Central memory CD8-positive, alpha-beta T cell (primary cell): ENCODE results near the gene MAST4.

Experiments
- ATAC-seq: fragments of 150-1000 bp; cut with Tn5 transposase; replicated peaks from 2 replicates; pipeline ENCODE4 v1.10.0; 2022; ENCODE audit warnings: mild to moderate bottlenecking, moderate FRiP score, moderate number of reproducible peaks; ENCODE audit not compliant: poor library complexity, severe bottlenecking; ENCODE audit errors: extremely low read depth
- DNase-seq, 2 donors: peaks; one replicate each; pipeline ENCODE4 v3.0.0; 2021; ENCODE audit warnings: low spot score in 2 of 2
- H3K27ac Mint-ChIP-seq: one replicate; pipeline ENCODE4 v1.8.0; 2022; ENCODE audit warnings: low read depth, mild to moderate bottlenecking, moderate library complexity, mixed read lengths
- H3K27me3 Mint-ChIP-seq: one replicate; pipeline ENCODE4 v1.8.0; 2022; ENCODE audit warnings: mixed read lengths
- H3K36me3 Mint-ChIP-seq: one replicate; pipeline ENCODE4 v1.8.0; 2022; ENCODE audit warnings: mild to moderate bottlenecking, moderate library complexity, mixed read lengths; ENCODE audit not compliant: insufficient read depth
- H3K4me1 Mint-ChIP-seq: one replicate; pipeline ENCODE4 v1.8.0; 2022; ENCODE audit warnings: mixed read lengths
- H3K4me3 Mint-ChIP-seq: one replicate; pipeline ENCODE4 v1.8.0; 2022; ENCODE audit warnings: mild to moderate bottlenecking, moderate library complexity, mixed read lengths
- H3K9me3 Mint-ChIP-seq: one replicate; pipeline ENCODE4 v1.8.0; 2022; ENCODE audit warnings: mixed read lengths

Gene MAST4

GRCh38 chr5:66612226-66612625 lies 16.0 kb downstream of the MAST4 start:
- no peak for ATAC-seq
- H3K36me3 Mint-ChIP-seq, result peaks cover 2% of the 10 kb centered on the region
- no peak for DNase-seq
- peaks cover 13% of the 10 kb centered on the region for H3K27me3 Mint-ChIP-seq
- no peaks in the 10 kb centered on the region for H3K9me3 Mint-ChIP-seq
- H3K4me1 Mint-ChIP-seq, result peaks cover 3% of the 10 kb centered on the region
- no peak overlapping the region for H3K4me3 Mint-ChIP-seq
- no peak overlapping the region for H3K27ac Mint-ChIP-seq

- no peak for ATAC-seq
- Mint-ChIP-seq H3K9me3 (no peaks in the 10 kb centered on the region), H3K4me3 (no peak overlapping the region), H3K27ac (no peak overlapping the region), H3K27me3 (peaks cover 13% of the 10 kb centered on the region), H3K36me3 (peaks cover 2% of the 10 kb centered on the region), H3K4me1 (peaks cover 14% of the 10 kb centered on the region)
- no peak for DNase-seq
Measured at GRCh38 chr5:66615136-66615535, 18.9 kb downstream of the MAST4 start.

DNA sequence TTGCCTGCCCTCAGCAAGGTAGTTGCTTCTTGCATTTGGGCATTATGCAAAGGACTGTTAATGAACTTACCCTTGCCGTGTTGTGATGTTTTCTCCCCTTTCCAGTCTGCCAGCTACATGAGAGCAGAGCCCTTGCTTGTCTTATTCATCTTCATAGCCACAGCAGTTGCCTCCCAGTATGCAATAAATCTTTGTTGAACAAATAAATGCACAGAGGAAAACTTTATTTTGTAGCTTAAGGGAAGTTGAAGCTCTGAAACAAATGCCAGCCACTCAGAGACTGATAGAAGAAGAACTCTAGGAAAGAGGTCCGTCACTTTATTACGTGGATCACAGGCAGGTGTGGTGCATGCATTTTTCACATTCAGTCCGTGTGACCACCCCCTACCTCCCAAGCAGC lies 19.7 kb downstream of the MAST4 start:
- Mint-ChIP-seq H3K4me1 (peaks cover 14% of the 10 kb centered on the region), H3K4me3 (no peak overlapping the region), H3K36me3 (peaks cover 2% of the 10 kb centered on the region), H3K27me3 (peaks cover 14% of the 10 kb centered on the region), H3K27ac (no peak overlapping the region), H3K9me3 (no peaks in the 10 kb centered on the region)
- ATAC-seq, result no peak
- no peak for DNase-seq

GRCh38 chr5:66616520-66617225 lies 20.5 kb downstream of the MAST4 start:
- DNase-seq (no peak), ATAC-seq (no peak)
- H3K27me3 Mint-ChIP-seq, result peaks cover 18% of the 10 kb centered on the region
- no peak overlapping the region for H3K27ac Mint-ChIP-seq
- no peak overlapping the region for H3K4me3 Mint-ChIP-seq
- peaks cover 2% of the 10 kb centered on the region for H3K36me3 Mint-ChIP-seq
- H3K9me3 Mint-ChIP-seq, result no peaks in the 10 kb centered on the region
- peaks cover 14% of the 10 kb centered on the region for H3K4me1 Mint-ChIP-seq

- Mint-ChIP-seq H3K27me3 (peaks cover 18% of the 10 kb centered on the region), H3K4me1 (peaks cover 14% of the 10 kb centered on the region), H3K27ac (no peak overlapping the region), H3K9me3 (no peaks in the 10 kb centered on the region), H3K4me3 (no peak overlapping the region), H3K36me3 (no peaks in the 10 kb centered on the region)
- DNase-seq (no peak), ATAC-seq (no peak)
Measured at GRCh38 chr5:66617226-66617861, 21.2 kb downstream of the MAST4 start.

- ATAC-seq (no peak), DNase-seq (no peak)
- H3K4me3 Mint-ChIP-seq, result no peak overlapping the region
- H3K27me3 Mint-ChIP-seq, result peaks cover 21% of the 10 kb centered on the region
- H3K4me1 Mint-ChIP-seq, result peaks cover 14% of the 10 kb centered on the region
- no peaks in the 10 kb centered on the region for H3K36me3 Mint-ChIP-seq
- H3K9me3 Mint-ChIP-seq, result no peaks in the 10 kb centered on the region
- no peak overlapping the region for H3K27ac Mint-ChIP-seq
Measured at GRCh38 chr5:66617991-66618768, 22.0 kb downstream of the MAST4 start.

- DNase-seq (no peak), ATAC-seq (no peak)
- Mint-ChIP-seq H3K27me3 (peaks cover 21% of the 10 kb centered on the region), H3K9me3 (no peaks in the 10 kb centered on the region), H3K4me3 (no peak overlapping the region), H3K4me1 (peaks cover 14% of the 10 kb centered on the region), H3K27ac (no peak overlapping the region), H3K36me3 (no peaks in the 10 kb centered on the region)
Measured at GRCh38 chr5:66620711-66621110, 24.5 kb downstream of the MAST4 start.

DNA sequence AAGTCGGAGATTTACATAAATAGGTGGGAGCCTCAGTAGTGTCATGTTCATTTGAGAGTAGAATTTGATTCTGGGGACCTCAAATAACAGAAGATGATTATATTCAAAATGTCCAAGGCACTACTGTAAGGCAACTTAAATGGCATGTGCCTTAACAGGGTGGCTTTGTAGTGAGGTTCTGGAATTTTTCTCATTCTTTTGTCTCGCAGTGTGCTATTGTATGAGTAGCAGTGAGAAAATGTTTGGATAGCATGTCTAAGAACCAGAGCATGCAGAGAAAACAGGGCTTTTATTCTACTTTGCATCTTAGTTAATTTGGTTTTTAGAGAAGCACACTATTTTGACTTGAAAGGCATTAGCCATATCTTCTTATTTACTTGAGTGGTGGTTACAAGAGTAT lies 25.0 kb downstream of the MAST4 start:
- H3K4me1 Mint-ChIP-seq, result peaks cover 14% of the 10 kb centered on the region
- no peaks in the 10 kb centered on the region for H3K9me3 Mint-ChIP-seq
- no peak for DNase-seq
- peaks cover 21% of the 10 kb centered on the region for H3K27me3 Mint-ChIP-seq
- no peak for ATAC-seq
- no peaks in the 10 kb centered on the region for H3K36me3 Mint-ChIP-seq
- no peak overlapping the region for H3K4me3 Mint-ChIP-seq
- H3K27ac Mint-ChIP-seq, result no peak overlapping the region

- H3K27ac Mint-ChIP-seq, result no peak overlapping the region
- no peaks in the 10 kb centered on the region for H3K36me3 Mint-ChIP-seq
- no peaks in the 10 kb centered on the region for H3K9me3 Mint-ChIP-seq
- ATAC-seq, result no peak
- peaks cover 21% of the 10 kb centered on the region for H3K27me3 Mint-ChIP-seq
- H3K4me3 Mint-ChIP-seq, result no peak overlapping the region
- H3K4me1 Mint-ChIP-seq, result peaks cover 14% of the 10 kb centered on the region
- DNase-seq, result no peak
Measured at GRCh38 chr5:66621736-66622135, 25.5 kb downstream of the MAST4 start.

- no peak for ATAC-seq
- H3K4me3 Mint-ChIP-seq, result no peak overlapping the region
- H3K36me3 Mint-ChIP-seq, result no peaks in the 10 kb centered on the region
- DNase-seq, result no peak
- H3K9me3 Mint-ChIP-seq, result no peaks in the 10 kb centered on the region
- H3K27ac Mint-ChIP-seq, result no peak overlapping the region
- H3K27me3 Mint-ChIP-seq, result peaks cover 15% of the 10 kb centered on the region
- no peaks in the 10 kb centered on the region for H3K4me1 Mint-ChIP-seq
Measured at GRCh38 chr5:66628561-66628960, 32.4 kb downstream of the MAST4 start.

- Mint-ChIP-seq H3K27ac (no peak overlapping the region), H3K36me3 (no peaks in the 10 kb centered on the region), H3K9me3 (no peaks in the 10 kb centered on the region), H3K4me1 (no peaks in the 10 kb centered on the region), H3K27me3 (peaks cover 15% of the 10 kb centered on the region), H3K4me3 (no peak overlapping the region)
- ATAC-seq (no peak), DNase-seq (no peak)
Measured at GRCh38 chr5:66629446-66629845, 33.3 kb downstream of the MAST4 start.

DNA sequence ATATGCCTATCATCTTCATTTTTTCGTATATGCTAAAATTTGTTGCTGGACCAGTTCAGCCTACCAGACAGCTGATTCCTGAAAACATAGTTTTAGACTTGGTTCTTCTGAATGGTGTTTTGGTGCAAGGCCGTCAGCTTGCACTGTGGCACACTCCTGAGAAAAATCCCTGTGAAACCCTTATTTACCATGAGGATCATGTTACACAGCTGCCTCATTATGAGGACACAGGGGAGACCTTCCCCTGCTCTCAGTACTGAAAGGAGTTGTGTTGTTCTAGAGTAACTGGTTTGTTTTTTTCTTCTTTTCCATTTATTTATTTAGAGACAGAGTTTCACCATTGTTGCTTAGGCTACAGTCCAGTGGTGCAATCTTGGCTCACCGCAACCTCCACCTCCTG lies 37.6 kb downstream of the MAST4 start:
- ATAC-seq (no peak), DNase-seq (no peak)
- peaks cover 23% of the 10 kb centered on the region for H3K27me3 Mint-ChIP-seq
- no peaks in the 10 kb centered on the region for H3K36me3 Mint-ChIP-seq
- H3K9me3 Mint-ChIP-seq, result no peaks in the 10 kb centered on the region
- H3K27ac Mint-ChIP-seq, result no peak overlapping the region
- H3K4me3 Mint-ChIP-seq, result no peak overlapping the region
- no peaks in the 10 kb centered on the region for H3K4me1 Mint-ChIP-seq

- no peak overlapping the region for H3K27ac Mint-ChIP-seq
- ATAC-seq, result no peak
- no peaks in the 10 kb centered on the region for H3K9me3 Mint-ChIP-seq
- H3K27me3 Mint-ChIP-seq, result peaks cover 23% of the 10 kb centered on the region
- DNase-seq, result no peak
- H3K4me1 Mint-ChIP-seq, result no peaks in the 10 kb centered on the region
- H3K4me3 Mint-ChIP-seq, result no peak overlapping the region
- H3K36me3 Mint-ChIP-seq, result no peaks in the 10 kb centered on the region
Measured at GRCh38 chr5:66634601-66635000, 38.4 kb downstream of the MAST4 start.
